Trophoblast cell (in vitro differentiated cells and primary cell): ENCODE data around the gene DSG4.

Source experiments
- DNase-seq, 2 donors: peaks; one replicate each; pipeline ENCODE4 v3.0.0-alpha.2; 2016
- H2AFZ ChIP-seq: 2 replicates; pipeline ENCODE4 v1.6.1; 2013; ENCODE audit warnings: low read length, moderate library complexity, mild to moderate bottlenecking; ENCODE audit not compliant: insufficient read depth, poor library complexity
- H2AK5ac ChIP-seq: 2 replicates; pipeline ENCODE4 v1.6.1; 2013; ENCODE audit warnings: mild to moderate bottlenecking, low read length
- H2BK120ac ChIP-seq: 2 replicates; pipeline ENCODE4 v1.6.1; 2013; ENCODE audit warnings: low read length, mild to moderate bottlenecking, moderate library complexity; ENCODE audit not compliant: insufficient read depth, poor library complexity
- H2BK12ac ChIP-seq: 2 replicates; pipeline ENCODE4 v1.6.1; 2013; ENCODE audit warnings: mild to moderate bottlenecking, low read length, moderate library complexity
- H2BK5ac ChIP-seq: 2 replicates; pipeline ENCODE4 v1.6.1; 2013; ENCODE audit warnings: low read length, low read depth, moderate library complexity, mild to moderate bottlenecking; ENCODE audit not compliant: poor library complexity
- H3K14ac ChIP-seq: 2 replicates; pipeline ENCODE4 v1.6.1; 2013; ENCODE audit warnings: mild to moderate bottlenecking, low read length
- H3K18ac ChIP-seq: 2 replicates; pipeline ENCODE4 v1.6.1; 2013; ENCODE audit warnings: mild to moderate bottlenecking, low read length
- H3K23ac ChIP-seq: 2 replicates; pipeline ENCODE4 v1.6.1; 2013; ENCODE audit warnings: low read length
- H3K27ac ChIP-seq: 2 replicates; pipeline ENCODE4 v1.5.1; 2013; ENCODE audit warnings: low read depth, mild to moderate bottlenecking, inconsistent platforms, low read length, moderate library complexity
- H3K27me3 ChIP-seq: 2 replicates; pipeline ENCODE4 v1.6.1; 2013; ENCODE audit warnings: inconsistent platforms, mild to moderate bottlenecking, low read length, moderate library complexity; ENCODE audit not compliant: insufficient read depth
- H3K36me3 ChIP-seq, 2 experiments: 1 replicate in 1 of 2; 2 replicates in 1 of 2; pipeline ENCODE4 v1.6.1; 2013; ENCODE audit warnings: low read length in 2 of 2, mild to moderate bottlenecking in 2 of 2, moderate library complexity in 1 of 2; ENCODE audit not compliant: insufficient read depth in 2 of 2, control insufficient read depth in 1 of 2
- H3K4ac ChIP-seq: 2 replicates; pipeline ENCODE4 v1.6.1; 2013; ENCODE audit warnings: low read depth, mild to moderate bottlenecking, low read length, moderate library complexity
- H3K4me1 ChIP-seq, 2 experiments: 1 replicate in 1 of 2; 2 replicates in 1 of 2; pipeline ENCODE4 v1.6.1; 2013; ENCODE audit warnings: low read length in 2 of 2, mild to moderate bottlenecking in 2 of 2, moderate library complexity in 1 of 2; ENCODE audit not compliant: insufficient read depth in 2 of 2, control insufficient read depth in 1 of 2
- H3K4me2 ChIP-seq: 2 replicates; pipeline ENCODE4 v1.6.1; 2013; ENCODE audit warnings: inconsistent platforms, mild to moderate bottlenecking, low read length, moderate library complexity
- H3K4me3 ChIP-seq: 2 replicates; pipeline ENCODE4 v1.5.1; 2013; ENCODE audit warnings: mild to moderate bottlenecking, low read depth, low read length, inconsistent platforms
- H3K79me1 ChIP-seq: one replicate; pipeline ENCODE4 v1.6.1; 2013; ENCODE audit warnings: low read length
- H3K79me2 ChIP-seq: 2 replicates; pipeline ENCODE4 v1.6.1; 2013; ENCODE audit warnings: low read length, mild to moderate bottlenecking; ENCODE audit not compliant: control insufficient read depth, insufficient read depth, poor library complexity
- H3K9ac ChIP-seq: 2 replicates; pipeline ENCODE4 v1.6.1; 2013; ENCODE audit warnings: mild to moderate bottlenecking, low read length
- H3K9me3 ChIP-seq: 2 replicates; pipeline ENCODE4 v1.6.1; 2013; ENCODE audit warnings: low read depth, mild to moderate bottlenecking, control low read depth, inconsistent platforms, low read length; ENCODE audit not compliant: insufficient read depth
- H4K12ac ChIP-seq: 2 replicates; pipeline ENCODE4 v1.6.1; 2013; ENCODE audit warnings: low read depth, mild to moderate bottlenecking, low read length, moderate library complexity
- H4K8ac ChIP-seq: 2 replicates; pipeline ENCODE4 v1.6.1; 2013; ENCODE audit warnings: low read depth, mild to moderate bottlenecking, low read length, moderate library complexity
- H4K91ac ChIP-seq: one replicate; pipeline ENCODE4 v1.6.1; 2013; ENCODE audit warnings: low read depth, mild to moderate bottlenecking, low read length, moderate library complexity
- WGBS: extraction: QIAGEN DNeasy Blood & Tissue Kit; methylation state at CpG from one replicate; pipeline ENCODE4 v1.1.7; 2013; ENCODE audit warnings: missing lambda C conversion rate; ENCODE audit not compliant: insufficient read length, insufficient coverage; ENCODE audit errors: extremely low coverage; 5-methylcytosine and 5-hydroxymethylcytosine counted together

The DSG4 gene

GRCh38 chr18:31419457-31419932 lies 42.9 kb downstream of the DSG4 start:
- no peaks in the 10 kb centered on the region for H3K36me3 ChIP-seq
- no peak overlapping the region for H4K8ac ChIP-seq
- H3K9ac ChIP-seq: no peak overlapping the region
- no peaks in the 10 kb centered on the region for H3K79me2 ChIP-seq
- no peak overlapping the region for H3K23ac ChIP-seq
- no peak overlapping the region for H3K4ac ChIP-seq
- WGBS: no CpG with 5 or more reads among the region's 7 CpGs
- H3K27ac ChIP-seq: no peak overlapping the region
- no peak overlapping the region for H4K91ac ChIP-seq
- no peaks in the 10 kb centered on the region for H3K27me3 ChIP-seq
- H2BK120ac ChIP-seq: no peak overlapping the region
- H3K4me3 ChIP-seq: no peak overlapping the region
- no peaks in the 10 kb centered on the region for H3K4me1 ChIP-seq
- no peaks in the 10 kb centered on the region for H3K9me3 ChIP-seq
- H2AK5ac ChIP-seq: no peak overlapping the region
- no peak overlapping the region for H3K14ac ChIP-seq
- no peak overlapping the region for H2BK12ac ChIP-seq
- H3K4me2 ChIP-seq: no peak overlapping the region
- H4K12ac ChIP-seq: no peak overlapping the region
- H3K18ac ChIP-seq: no peak overlapping the region
- H3K79me1 ChIP-seq: no peaks in the 10 kb centered on the region
- no peak overlapping the region for H2BK5ac ChIP-seq
- DNase-seq: peak in 1 of 2 donors; percentile 7
- no peak overlapping the region for H2AFZ ChIP-seq

GRCh38 chr18:31420032-31420431 lies 43.5 kb downstream of the DSG4 start:
- H3K79me2 ChIP-seq: no peaks in the 10 kb centered on the region
- DNase-seq: no peak
- no peak overlapping the region for H3K4me3 ChIP-seq
- H3K4me2 ChIP-seq: no peak overlapping the region
- H3K4me1 ChIP-seq: no peaks in the 10 kb centered on the region
- H3K79me1 ChIP-seq: no peaks in the 10 kb centered on the region
- H4K8ac ChIP-seq: no peak overlapping the region
- no peak overlapping the region for H3K14ac ChIP-seq
- H2AK5ac ChIP-seq: no peak overlapping the region
- no peak overlapping the region for H2BK5ac ChIP-seq
- H3K27ac ChIP-seq: no peak overlapping the region
- H3K9ac ChIP-seq: no peak overlapping the region
- no peak overlapping the region for H2BK120ac ChIP-seq
- no peak overlapping the region for H3K18ac ChIP-seq
- H3K9me3 ChIP-seq: no peaks in the 10 kb centered on the region
- H3K27me3 ChIP-seq: no peaks in the 10 kb centered on the region
- no peak overlapping the region for H2BK12ac ChIP-seq
- H4K12ac ChIP-seq: no peak overlapping the region
- no peak overlapping the region for H3K4ac ChIP-seq
- H3K23ac ChIP-seq: no peak overlapping the region
- no CpG with 5 or more reads among the region's 6 CpGs for WGBS
- H3K36me3 ChIP-seq: no peaks in the 10 kb centered on the region
- no peak overlapping the region for H4K91ac ChIP-seq
- no peak overlapping the region for H2AFZ ChIP-seq

GRCh38 chr18:31420524-31420923 lies 43.9 kb downstream of the DSG4 start:
- Histone ChIP-seq H3K4ac (no peak overlapping the region), H3K27ac (no peak overlapping the region), H2BK120ac (no peak overlapping the region), H3K79me1 (no peaks in the 10 kb centered on the region), H2BK5ac (no peak overlapping the region), H3K4me2 (no peak overlapping the region), H2BK12ac (no peak overlapping the region), H3K4me3 (no peak overlapping the region), H3K27me3 (no peaks in the 10 kb centered on the region), H3K4me1 (no peaks in the 10 kb centered on the region), H2AK5ac (no peak overlapping the region), H4K8ac (no peak overlapping the region), H2AFZ (no peak overlapping the region), H3K9ac (no peak overlapping the region), H3K79me2 (no peaks in the 10 kb centered on the region), H3K14ac (no peak overlapping the region), H4K12ac (no peak overlapping the region), H3K23ac (no peak overlapping the region), H4K91ac (no peak overlapping the region), H3K9me3 (no peaks in the 10 kb centered on the region), H3K36me3 (no peaks in the 10 kb centered on the region), H3K18ac (no peak overlapping the region)
- WGBS: no CpG with 5 or more reads among the region's 2 CpGs
- no peak for DNase-seq

- no peak overlapping the region for H3K23ac ChIP-seq
- DNase-seq: peak; percentile 30 to 70
- no peak overlapping the region for H2BK5ac ChIP-seq
- no peak overlapping the region for H2AFZ ChIP-seq
- no peaks in the 10 kb centered on the region for H3K79me2 ChIP-seq
- no peak overlapping the region for H3K14ac ChIP-seq
- H3K9me3 ChIP-seq: no peaks in the 10 kb centered on the region
- H3K4ac ChIP-seq: no peak overlapping the region
- H3K4me1 ChIP-seq: peaks cover 2% of the 10 kb centered on the region in 2 experiments
- H4K91ac ChIP-seq: no peak overlapping the region
- H4K8ac ChIP-seq: no peak overlapping the region
- H3K4me2 ChIP-seq: no peak overlapping the region
- H4K12ac ChIP-seq: no peak overlapping the region
- H3K18ac ChIP-seq: no peak overlapping the region
- no peak overlapping the region for H3K9ac ChIP-seq
- H3K4me3 ChIP-seq: no peak overlapping the region
- no peaks in the 10 kb centered on the region for H3K36me3 ChIP-seq
- no peak overlapping the region for H2BK12ac ChIP-seq
- peaks cover 2% of the 10 kb centered on the region for H3K79me1 ChIP-seq
- no peak overlapping the region for H2AK5ac ChIP-seq
- H3K27me3 ChIP-seq: no peaks in the 10 kb centered on the region
- no peak overlapping the region for H2BK120ac ChIP-seq
- WGBS: no CpG with 5 or more reads among the region's 7 CpGs
- H3K27ac ChIP-seq: no peak overlapping the region
These were observed 47.9 kb downstream of the DSG4 start for GRCh38 chr18:31424383-31424988.
